ENCODE measurements around the gene MRFAP1.

MRFAP1 gene

GRCh38 chr4:6680372-6681034 lies 40.0 kb downstream of the MRFAP1 start:
- H3K9ac ChIP-seq (ENCODE audit: low read length), result no peak overlapping the region
- H3K9me2 ChIP-seq (replicated peaks; ENCODE audit: insufficient read depth, low read length), result no peaks in the 10 kb centered on the region
- H3K79me2 ChIP-seq (ENCODE audit: low read length), result peaks cover 9% of the 10 kb centered on the region
- DNase-seq, result no peak
- no peaks in the 10 kb centered on the region for H3K36me3 ChIP-seq (replicated peaks; ENCODE audit: insufficient read depth, low read length)
- no peaks in the 10 kb centered on the region for H3K9me3 ChIP-seq (replicated peaks; ENCODE audit: insufficient read depth, low read length)
- no peak for TF ChIP-seq EZH2 (optimal IDR thresholded peaks at IDR 0.05; ENCODE audit: low read depth, low read length)
- TF ChIP-seq, protein P1, sequence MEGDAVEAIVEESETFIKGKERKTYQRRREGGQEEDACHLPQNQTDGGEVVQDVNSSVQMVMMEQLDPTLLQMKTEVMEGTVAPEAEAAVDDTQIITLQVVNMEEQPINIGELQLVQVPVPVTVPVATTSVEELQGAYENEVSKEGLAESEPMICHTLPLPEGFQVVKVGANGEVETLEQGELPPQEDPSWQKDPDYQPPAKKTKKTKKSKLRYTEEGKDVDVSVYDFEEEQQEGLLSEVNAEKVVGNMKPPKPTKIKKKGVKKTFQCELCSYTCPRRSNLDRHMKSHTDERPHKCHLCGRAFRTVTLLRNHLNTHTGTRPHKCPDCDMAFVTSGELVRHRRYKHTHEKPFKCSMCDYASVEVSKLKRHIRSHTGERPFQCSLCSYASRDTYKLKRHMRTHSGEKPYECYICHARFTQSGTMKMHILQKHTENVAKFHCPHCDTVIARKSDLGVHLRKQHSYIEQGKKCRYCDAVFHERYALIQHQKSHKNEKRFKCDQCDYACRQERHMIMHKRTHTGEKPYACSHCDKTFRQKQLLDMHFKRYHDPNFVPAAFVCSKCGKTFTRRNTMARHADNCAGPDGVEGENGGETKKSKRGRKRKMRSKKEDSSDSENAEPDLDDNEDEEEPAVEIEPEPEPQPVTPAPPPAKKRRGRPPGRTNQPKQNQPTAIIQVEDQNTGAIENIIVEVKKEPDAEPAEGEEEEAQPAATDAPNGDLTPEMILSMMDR (IDR thresholded peaks at IDR 0.05; ENCODE audit: low read length), result no peak
- no peak for TF ChIP-seq EZH2phosphoT487 (IDR thresholded peaks at IDR 0.05; ENCODE audit: low read length)
- H3F3A ChIP-seq (ENCODE audit: insufficient read depth, low read length), result no peaks in the 10 kb centered on the region
- H3K27me3 ChIP-seq (replicated peaks; ENCODE audit: insufficient read depth, low read length), result peaks cover 8% of the 10 kb centered on the region
- no peak overlapping the region for H3K4me2 ChIP-seq (ENCODE audit: low read depth, low read length)
- no peak overlapping the region for H2AFZ ChIP-seq (ENCODE audit: low read length)
- H3K4me1 ChIP-seq (ENCODE audit: low read length), result peaks cover 5% of the 10 kb centered on the region; the same call in 1 of the 2 replicates
- no peaks in the 10 kb centered on the region for H4K20me1 ChIP-seq (ENCODE audit: insufficient read depth, low read length)
- H3K27ac ChIP-seq (ENCODE audit: low read length), result no peak overlapping the region
- H3K4me3 ChIP-seq (ENCODE audit: low read length), result no peak overlapping the region

DNA sequence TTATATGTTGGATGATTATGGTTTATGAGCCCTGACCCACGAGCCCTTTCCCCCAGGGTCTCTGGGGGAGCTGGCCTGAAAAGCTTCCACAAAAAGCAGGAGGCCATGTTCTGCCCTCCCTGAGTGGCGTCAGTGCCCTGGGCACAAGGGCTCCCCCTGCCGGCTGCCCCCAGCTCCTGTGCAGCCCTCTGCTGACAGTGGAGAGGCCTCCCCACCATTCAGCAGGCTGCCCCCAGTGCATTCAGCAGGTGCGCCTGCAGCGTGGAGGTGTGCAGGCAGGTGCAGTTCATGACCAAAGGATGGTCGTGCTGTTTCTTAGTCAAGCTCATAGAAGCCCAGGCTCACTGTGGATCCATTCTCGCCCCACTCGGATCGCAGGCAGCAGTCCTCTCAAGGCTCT lies 40.7 kb downstream of the MRFAP1 start:
- Histone ChIP-seq H2AFZ (ENCODE audit: low read length) (no peak overlapping the region), H3K9me2 (replicated peaks; ENCODE audit: insufficient read depth, low read length) (no peaks in the 10 kb centered on the region)

DNA sequence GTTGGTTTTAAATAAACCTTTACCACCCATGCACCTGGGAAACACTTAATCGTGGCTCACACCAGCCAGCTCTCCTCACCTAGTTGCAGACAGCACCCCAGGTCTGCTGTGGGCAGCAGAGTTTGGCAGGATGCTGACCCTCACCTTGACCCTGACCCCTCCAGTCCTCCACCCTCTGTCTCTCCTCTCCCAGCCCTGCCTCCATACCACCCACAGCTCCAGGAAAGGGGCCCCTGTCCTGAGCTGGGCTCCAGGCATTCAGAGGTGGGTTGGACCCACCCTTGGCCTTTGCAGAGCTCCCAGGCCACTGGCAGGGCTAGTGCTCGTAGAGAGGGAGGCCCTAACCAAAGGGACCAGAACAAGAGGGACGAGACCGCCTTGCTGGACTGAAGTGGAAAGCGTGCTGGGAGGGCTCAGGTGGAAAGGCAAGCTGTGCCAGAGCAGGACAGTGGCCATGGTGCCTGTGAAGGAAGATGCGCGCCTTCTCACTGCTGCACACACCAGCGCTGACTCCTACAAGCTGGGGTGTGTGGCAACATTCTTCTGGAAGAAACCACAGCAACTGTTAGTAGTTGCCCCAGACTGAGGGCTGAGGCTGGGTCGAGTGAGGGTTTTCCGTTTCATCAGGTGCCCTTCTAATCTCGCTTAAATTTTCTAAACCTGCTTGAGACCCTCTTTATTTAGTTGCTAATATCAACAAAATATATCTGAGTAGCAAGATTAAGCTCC lies 42.5 kb downstream of the MRFAP1 start:
- Histone ChIP-seq H3K9ac (ENCODE audit: low read length) (no peak overlapping the region), H2AFZ (ENCODE audit: low read length) (no peak overlapping the region), H3K27ac (ENCODE audit: low read length) (no peak overlapping the region), H3K4me3 (ENCODE audit: low read length) (no peak overlapping the region), H3K36me3 (replicated peaks; ENCODE audit: insufficient read depth, low read length) (no peaks in the 10 kb centered on the region), H4K20me1 (ENCODE audit: insufficient read depth, low read length) (no peaks in the 10 kb centered on the region), H3K27me3 (replicated peaks; ENCODE audit: insufficient read depth, low read length) (peaks cover 24% of the 10 kb centered on the region), H3F3A (ENCODE audit: insufficient read depth, low read length) (no peaks in the 10 kb centered on the region), H3K9me2 (replicated peaks; ENCODE audit: insufficient read depth, low read length) (no peaks in the 10 kb centered on the region), H3K9me3 (replicated peaks; ENCODE audit: insufficient read depth, low read length) (no peaks in the 10 kb centered on the region), H3K4me1 (ENCODE audit: low read length) (no peaks in the 10 kb centered on the region), H3K79me2 (ENCODE audit: low read length) (no peaks in the 10 kb centered on the region), H3K4me2 (ENCODE audit: low read depth, low read length) (no peak overlapping the region)
- TF ChIP-seq EZH2 (optimal IDR thresholded peaks at IDR 0.05; ENCODE audit: low read depth, low read length) (no peak), EZH2phosphoT487 (IDR thresholded peaks at IDR 0.05; ENCODE audit: low read length) (no peak)
- TF ChIP-seq, protein P1 (IDR thresholded peaks at IDR 0.05; ENCODE audit: low read length), result no peak
- DNase-seq, result no peak

More for the DNA sequence above, 40.7 kb downstream of the MRFAP1 start:
- Histone ChIP-seq H3K27me3 (replicated peaks; ENCODE audit: insufficient read depth, low read length) (peaks cover 13% of the 10 kb centered on the region), H3K79me2 (ENCODE audit: low read length) (peaks cover 2% of the 10 kb centered on the region; the same call in 1 of the 2 replicates), H3K4me1 (ENCODE audit: low read length) (no peaks in the 10 kb centered on the region), H3K4me2 (ENCODE audit: low read depth, low read length) (no peak overlapping the region), H3K9ac (ENCODE audit: low read length) (no peak overlapping the region), H3F3A (ENCODE audit: insufficient read depth, low read length) (no peaks in the 10 kb centered on the region), H3K36me3 (replicated peaks; ENCODE audit: insufficient read depth, low read length) (no peaks in the 10 kb centered on the region), H4K20me1 (ENCODE audit: insufficient read depth, low read length) (no peaks in the 10 kb centered on the region), H3K9me3 (replicated peaks; ENCODE audit: insufficient read depth, low read length) (no peaks in the 10 kb centered on the region), H3K27ac (ENCODE audit: low read length) (no peak overlapping the region), H3K4me3 (ENCODE audit: low read length) (no peak overlapping the region)
- DNase-seq, result no peak
- TF ChIP-seq, protein P1 (IDR thresholded peaks at IDR 0.05; ENCODE audit: low read length), result peak; percentile 32
- no peak for TF ChIP-seq EZH2phosphoT487 (IDR thresholded peaks at IDR 0.05; ENCODE audit: low read length)
